HepG2 (cell line): ENCODE measurements around the gene ATG4D. TPM values are rescaled to one million over a fixed set of nuclear protein-coding genes. Genes with fewer than 3 reads are reported as not detected.

Experiments
- DMAP1 ChIP-seq: IDR thresholded peaks from 2 replicates; pipeline ENCODE4 v1.6.1; 2016
- EHMT2 ChIP-seq: fragments of 200-600 bp; sonication (generic); IDR thresholded peaks from 2 replicates; pipeline ENCODE4 v1.7.0; 2017; ENCODE audit warnings: antibody characterized with exemption, low read depth, low read length, borderline replicate concordance
- HDAC1 ChIP-seq: sonication (generic); formaldehyde crosslinking; IDR thresholded peaks from 2 replicates; pipeline ENCODE4 v1.5.1; 2020; ENCODE audit warnings: mild to moderate bottlenecking, missing genetic modification reagents
- KAT2B ChIP-seq: fragments of 150-350 bp; IDR thresholded peaks from 2 replicates; pipeline ENCODE4 v1.6.1; 2014; ENCODE audit warnings: low read depth, low read length, borderline replicate concordance
- PHF5A ChIP-seq: IDR thresholded peaks from one replicate; pipeline ENCODE4 v1.6.1; 2018; ENCODE audit warnings: low read depth, missing genetic modification reagents; ENCODE audit not compliant: unreplicated experiment
- RNF219 ChIP-seq: sonication (generic); formaldehyde crosslinking; IDR thresholded peaks from 2 replicates; pipeline ENCODE4 v1.5.0; 2020; ENCODE audit warnings: mild to moderate bottlenecking, missing genetic modification reagents
- SNAI1 ChIP-seq: sonication (generic); formaldehyde crosslinking; IDR thresholded peaks from 2 replicates; pipeline ENCODE4 v1.5.0; 2020; ENCODE audit warnings: mild to moderate bottlenecking, missing genetic modification reagents, borderline replicate concordance
- ZBTB1 ChIP-seq: sonication (generic); formaldehyde crosslinking; IDR thresholded peaks from 2 replicates; pipeline ENCODE4 v1.4.0; 2020; ENCODE audit warnings: missing genetic modification reagents, borderline replicate concordance
- ZNF101 ChIP-seq: sonication (generic); formaldehyde crosslinking; IDR thresholded peaks from 2 replicates; pipeline ENCODE4 v1.4.0; 2020; ENCODE audit warnings: mild to moderate bottlenecking, low read depth, missing genetic modification reagents, borderline replicate concordance
- ZNF333 ChIP-seq: sonication (generic); formaldehyde crosslinking; IDR thresholded peaks from 2 replicates; pipeline ENCODE4 v1.4.0; 2020; ENCODE audit warnings: mild to moderate bottlenecking, missing genetic modification reagents, borderline replicate concordance
- ZNF629 ChIP-seq: sonication (generic); formaldehyde crosslinking; conservative IDR thresholded peaks from 2 replicates; pipeline ENCODE4 v1.5.0; 2020; ENCODE audit warnings: missing genetic modification reagents
- ZNF790 ChIP-seq: sonication (generic); formaldehyde crosslinking; IDR thresholded peaks from 2 replicates; pipeline ENCODE4 v1.8.0; 2022; ENCODE audit warnings: missing genetic modification reagents, mild to moderate bottlenecking, borderline replicate concordance
- polyA plus RNA-seq, 8 experiments: library from polyadenylated mRNA; depleted of rRNA in 3 of 8; stranded (reverse) in 7 of 8; unstranded in 1 of 8; fragments of >200 nt; fragmentation: Illumina TruSeq in 4 of 8; extraction: Trizol in 4 of 8; gene quantifications; 2 replicates each; pipeline versions ENCODE4 v1.2.1 to v1.2.3, GENCODE V29; 2011 to 2016; ENCODE audit warnings: low read depth in 4 of 8, missing spikeins in 1 of 8, mixed read lengths in 1 of 8; ENCODE audit not compliant: insufficient read depth in 1 of 8
- total RNA-seq, 5 experiments: library from RNA; depleted of rRNA; stranded (reverse); fragments of >200 nt; fragmentation: Illumina TruSeq; extraction: Trizol; gene quantifications; 2 replicates each; pipeline ENCODE4 v1.2.3, GENCODE V29; 2016; ENCODE audit warnings: low read depth in 1 of 5
- TF ChIP-seq, protein P1 (sequence below): sonication (generic); formaldehyde crosslinking; IDR thresholded peaks from 2 replicates; pipeline ENCODE4 v1.4.0; 2020; ENCODE audit warnings: missing genetic modification reagents
- TF ChIP-seq, protein P2 (sequence below): sonication (generic); formaldehyde crosslinking; IDR thresholded peaks from 2 replicates; pipeline ENCODE4 v1.8.1; 2022; ENCODE audit warnings: low read depth, mild to moderate bottlenecking, missing genetic modification reagents
- TF ChIP-seq, protein P3 (sequence below): sonication (generic); formaldehyde crosslinking; IDR thresholded peaks from 2 replicates; pipeline ENCODE4 v1.5.1; 2020; ENCODE audit warnings: mild to moderate bottlenecking, missing genetic modification reagents, moderate library complexity
- TF ChIP-seq, protein P4 (sequence below): sonication (generic); formaldehyde crosslinking; IDR thresholded peaks from 2 replicates; pipeline ENCODE4 v1.8.0; 2022; ENCODE audit warnings: mild to moderate bottlenecking, missing genetic modification reagents; ENCODE audit not compliant: insufficient replicate concordance

The ATG4D gene
- total and polyA plus RNA-seq, 2 of the 13 experiments (the other 11 are each of a cell fraction or from before 2014, with no cell fraction given), result 17.8 to 19.0 TPM

DNA sequence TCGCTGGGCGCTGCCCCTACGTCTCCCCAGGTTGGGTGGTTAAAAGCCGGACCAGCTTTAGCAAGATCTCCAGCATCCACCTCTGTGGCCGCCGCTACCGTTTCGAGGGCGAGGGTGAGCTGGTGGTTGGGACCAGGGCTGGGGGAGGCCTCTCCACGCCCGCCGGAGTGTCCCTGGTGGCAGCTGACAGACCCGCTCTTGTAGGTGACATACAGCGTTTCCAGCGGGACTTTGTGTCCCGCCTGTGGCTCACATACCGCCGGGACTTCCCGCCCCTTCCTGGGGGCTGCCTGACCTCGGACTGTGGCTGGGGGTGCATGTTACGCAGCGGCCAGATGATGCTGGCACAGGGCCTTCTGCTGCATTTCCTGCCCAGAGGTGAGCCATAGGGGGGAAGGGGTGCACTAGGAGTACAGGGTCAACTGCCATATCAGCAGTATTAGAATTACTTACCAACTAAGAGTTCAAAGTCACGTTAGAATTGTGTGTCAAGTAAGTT lies 1.1 kb downstream of the ATG4D start (continued):
- TF ChIP-seq RNF219 (CRISPR knock-in tag) (no peak), ZNF790 (CRISPR knock-in tag) (no peak), ZNF333 (CRISPR knock-in tag) (no peak), SNAI1 (no peak), ZNF101 (CRISPR knock-in tag) (no peak), HDAC1 (no peak), ZNF629 (CRISPR knock-in tag) (peak; percentile 83), ZBTB1 (CRISPR knock-in tag) (no peak), PHF5A (CRISPR knock-in tag) (no peak), DMAP1 (CRISPR knock-in tag) (peak; percentile 40; the same call in 1 of the 2 replicates), KAT2B (no peak), EHMT2 (no peak)
- TF ChIP-seq, protein P1, sequence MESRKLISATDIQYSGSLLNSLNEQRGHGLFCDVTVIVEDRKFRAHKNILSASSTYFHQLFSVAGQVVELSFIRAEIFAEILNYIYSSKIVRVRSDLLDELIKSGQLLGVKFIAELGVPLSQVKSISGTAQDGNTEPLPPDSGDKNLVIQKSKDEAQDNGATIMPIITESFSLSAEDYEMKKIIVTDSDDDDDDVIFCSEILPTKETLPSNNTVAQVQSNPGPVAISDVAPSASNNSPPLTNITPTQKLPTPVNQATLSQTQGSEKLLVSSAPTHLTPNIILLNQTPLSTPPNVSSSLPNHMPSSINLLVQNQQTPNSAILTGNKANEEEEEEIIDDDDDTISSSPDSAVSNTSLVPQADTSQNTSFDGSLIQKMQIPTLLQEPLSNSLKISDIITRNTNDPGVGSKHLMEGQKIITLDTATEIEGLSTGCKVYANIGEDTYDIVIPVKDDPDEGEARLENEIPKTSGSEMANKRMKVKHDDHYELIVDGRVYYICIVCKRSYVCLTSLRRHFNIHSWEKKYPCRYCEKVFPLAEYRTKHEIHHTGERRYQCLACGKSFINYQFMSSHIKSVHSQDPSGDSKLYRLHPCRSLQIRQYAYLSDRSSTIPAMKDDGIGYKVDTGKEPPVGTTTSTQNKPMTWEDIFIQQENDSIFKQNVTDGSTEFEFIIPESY (CRISPR knock-in tag), result peak; percentile 93
- TF ChIP-seq, protein P2, sequence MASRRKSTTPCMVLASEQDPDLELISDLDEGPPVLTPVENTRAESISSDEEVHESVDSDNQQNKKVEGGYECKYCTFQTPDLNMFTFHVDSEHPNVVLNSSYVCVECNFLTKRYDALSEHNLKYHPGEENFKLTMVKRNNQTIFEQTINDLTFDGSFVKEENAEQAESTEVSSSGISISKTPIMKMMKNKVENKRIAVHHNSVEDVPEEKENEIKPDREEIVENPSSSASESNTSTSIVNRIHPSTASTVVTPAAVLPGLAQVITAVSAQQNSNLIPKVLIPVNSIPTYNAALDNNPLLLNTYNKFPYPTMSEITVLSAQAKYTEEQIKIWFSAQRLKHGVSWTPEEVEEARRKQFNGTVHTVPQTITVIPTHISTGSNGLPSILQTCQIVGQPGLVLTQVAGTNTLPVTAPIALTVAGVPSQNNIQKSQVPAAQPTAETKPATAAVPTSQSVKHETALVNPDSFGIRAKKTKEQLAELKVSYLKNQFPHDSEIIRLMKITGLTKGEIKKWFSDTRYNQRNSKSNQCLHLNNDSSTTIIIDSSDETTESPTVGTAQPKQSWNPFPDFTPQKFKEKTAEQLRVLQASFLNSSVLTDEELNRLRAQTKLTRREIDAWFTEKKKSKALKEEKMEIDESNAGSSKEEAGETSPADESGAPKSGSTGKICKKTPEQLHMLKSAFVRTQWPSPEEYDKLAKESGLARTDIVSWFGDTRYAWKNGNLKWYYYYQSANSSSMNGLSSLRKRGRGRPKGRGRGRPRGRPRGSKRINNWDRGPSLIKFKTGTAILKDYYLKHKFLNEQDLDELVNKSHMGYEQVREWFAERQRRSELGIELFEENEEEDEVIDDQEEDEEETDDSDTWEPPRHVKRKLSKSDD (CRISPR knock-in tag), result peak; percentile 46; the same call in 1 of the 2 replicates
- TF ChIP-seq, protein P3, sequence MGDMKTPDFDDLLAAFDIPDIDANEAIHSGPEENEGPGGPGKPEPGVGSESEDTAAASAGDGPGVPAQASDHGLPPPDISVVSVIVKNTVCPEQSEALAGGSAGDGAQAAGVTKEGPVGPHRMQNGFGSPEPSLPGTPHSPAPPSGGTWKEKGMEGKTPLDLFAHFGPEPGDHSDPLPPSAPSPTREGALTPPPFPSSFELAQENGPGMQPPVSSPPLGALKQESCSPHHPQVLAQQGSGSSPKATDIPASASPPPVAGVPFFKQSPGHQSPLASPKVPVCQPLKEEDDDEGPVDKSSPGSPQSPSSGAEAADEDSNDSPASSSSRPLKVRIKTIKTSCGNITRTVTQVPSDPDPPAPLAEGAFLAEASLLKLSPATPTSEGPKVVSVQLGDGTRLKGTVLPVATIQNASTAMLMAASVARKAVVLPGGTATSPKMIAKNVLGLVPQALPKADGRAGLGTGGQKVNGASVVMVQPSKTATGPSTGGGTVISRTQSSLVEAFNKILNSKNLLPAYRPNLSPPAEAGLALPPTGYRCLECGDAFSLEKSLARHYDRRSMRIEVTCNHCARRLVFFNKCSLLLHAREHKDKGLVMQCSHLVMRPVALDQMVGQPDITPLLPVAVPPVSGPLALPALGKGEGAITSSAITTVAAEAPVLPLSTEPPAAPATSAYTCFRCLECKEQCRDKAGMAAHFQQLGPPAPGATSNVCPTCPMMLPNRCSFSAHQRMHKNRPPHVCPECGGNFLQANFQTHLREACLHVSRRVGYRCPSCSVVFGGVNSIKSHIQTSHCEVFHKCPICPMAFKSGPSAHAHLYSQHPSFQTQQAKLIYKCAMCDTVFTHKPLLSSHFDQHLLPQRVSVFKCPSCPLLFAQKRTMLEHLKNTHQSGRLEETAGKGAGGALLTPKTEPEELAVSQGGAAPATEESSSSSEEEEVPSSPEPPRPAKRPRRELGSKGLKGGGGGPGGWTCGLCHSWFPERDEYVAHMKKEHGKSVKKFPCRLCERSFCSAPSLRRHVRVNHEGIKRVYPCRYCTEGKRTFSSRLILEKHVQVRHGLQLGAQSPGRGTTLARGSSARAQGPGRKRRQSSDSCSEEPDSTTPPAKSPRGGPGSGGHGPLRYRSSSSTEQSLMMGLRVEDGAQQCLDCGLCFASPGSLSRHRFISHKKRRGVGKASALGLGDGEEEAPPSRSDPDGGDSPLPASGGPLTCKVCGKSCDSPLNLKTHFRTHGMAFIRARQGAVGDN, result peak; percentile 56; the same call in 1 of the 2 replicates
- TF ChIP-seq, protein P4, sequence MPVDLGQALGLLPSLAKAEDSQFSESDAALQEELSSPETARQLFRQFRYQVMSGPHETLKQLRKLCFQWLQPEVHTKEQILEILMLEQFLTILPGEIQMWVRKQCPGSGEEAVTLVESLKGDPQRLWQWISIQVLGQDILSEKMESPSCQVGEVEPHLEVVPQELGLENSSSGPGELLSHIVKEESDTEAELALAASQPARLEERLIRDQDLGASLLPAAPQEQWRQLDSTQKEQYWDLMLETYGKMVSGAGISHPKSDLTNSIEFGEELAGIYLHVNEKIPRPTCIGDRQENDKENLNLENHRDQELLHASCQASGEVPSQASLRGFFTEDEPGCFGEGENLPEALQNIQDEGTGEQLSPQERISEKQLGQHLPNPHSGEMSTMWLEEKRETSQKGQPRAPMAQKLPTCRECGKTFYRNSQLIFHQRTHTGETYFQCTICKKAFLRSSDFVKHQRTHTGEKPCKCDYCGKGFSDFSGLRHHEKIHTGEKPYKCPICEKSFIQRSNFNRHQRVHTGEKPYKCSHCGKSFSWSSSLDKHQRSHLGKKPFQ (CRISPR knock-in tag), result no peak
